Fibroblast of mammary gland (primary cell): ENCODE data around the gene PLEKHG5.
"Not testable (repeated sequence)": the region's sequence is repeated elsewhere in the genome, so short reads cannot be mapped to it uniquely, and the experiment has no call there.

Source experiments
- DNase-seq: peaks from one replicate; pipeline ENCODE4 v3.0.0-alpha.2; 2010; ENCODE audit warnings: low read depth
- H3K4me3 ChIP-seq: 2 replicates; pipeline ENCODE4 v1.5.1; 2011; ENCODE audit warnings: low read depth, mild to moderate bottlenecking, low read length, moderate library complexity; ENCODE audit not compliant: control insufficient read depth
- CTCF ChIP-seq: conservative IDR thresholded peaks from 2 replicates; pipeline ENCODE4 v1.5.1; 2011; ENCODE audit warnings: low read depth, low read length, inconsistent platforms; ENCODE audit not compliant: control insufficient read depth, insufficient read depth

PLEKHG5 gene

GRCh38 chr1:6456800-6457466 is 34.5 kb downstream of the PLEKHG5 start:
- TF ChIP-seq CTCF = no peak
- no peak overlapping the region for H3K4me3 ChIP-seq
- DNase-seq = no peak

DNA sequence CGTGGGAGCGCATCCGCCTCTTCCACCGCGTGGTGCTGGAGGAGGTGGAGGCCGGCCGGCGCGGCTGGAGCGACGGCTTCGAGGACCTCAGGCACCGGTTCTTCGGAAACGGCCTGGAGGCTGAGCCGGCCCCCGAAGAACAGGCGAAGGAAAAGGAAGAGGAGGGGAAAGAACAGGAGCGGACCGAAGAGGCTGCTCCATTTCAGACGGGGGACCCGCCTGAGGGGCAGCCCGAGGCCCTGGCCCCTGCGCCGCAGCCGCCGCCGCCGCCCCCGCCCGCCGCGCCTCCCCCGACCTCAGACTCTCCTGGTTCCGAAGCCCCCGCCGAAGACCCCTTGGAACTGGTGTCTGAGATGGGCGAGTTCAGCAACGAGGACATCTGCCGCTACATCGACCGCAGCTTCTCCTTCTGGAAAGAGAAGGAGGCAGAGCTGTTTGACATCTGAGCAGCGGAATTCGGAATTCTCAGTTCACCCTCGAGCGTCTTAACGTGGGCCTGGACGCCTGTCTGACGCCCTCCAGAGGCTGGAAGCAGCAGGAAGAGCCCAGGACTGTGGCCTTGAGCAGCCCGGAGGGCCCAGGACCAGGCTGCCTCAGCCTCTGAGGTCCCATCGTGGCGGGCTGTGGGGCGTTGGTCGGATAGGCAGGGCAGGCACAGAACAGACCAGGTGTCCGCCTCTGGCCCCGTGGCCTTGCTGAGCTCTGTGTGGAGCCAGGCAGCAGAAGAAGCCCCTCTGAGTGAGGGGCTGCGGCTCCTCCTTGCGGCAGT is 35.5 kb downstream of the PLEKHG5 start:
- not testable (repeated sequence) for H3K4me3 ChIP-seq

DNA sequence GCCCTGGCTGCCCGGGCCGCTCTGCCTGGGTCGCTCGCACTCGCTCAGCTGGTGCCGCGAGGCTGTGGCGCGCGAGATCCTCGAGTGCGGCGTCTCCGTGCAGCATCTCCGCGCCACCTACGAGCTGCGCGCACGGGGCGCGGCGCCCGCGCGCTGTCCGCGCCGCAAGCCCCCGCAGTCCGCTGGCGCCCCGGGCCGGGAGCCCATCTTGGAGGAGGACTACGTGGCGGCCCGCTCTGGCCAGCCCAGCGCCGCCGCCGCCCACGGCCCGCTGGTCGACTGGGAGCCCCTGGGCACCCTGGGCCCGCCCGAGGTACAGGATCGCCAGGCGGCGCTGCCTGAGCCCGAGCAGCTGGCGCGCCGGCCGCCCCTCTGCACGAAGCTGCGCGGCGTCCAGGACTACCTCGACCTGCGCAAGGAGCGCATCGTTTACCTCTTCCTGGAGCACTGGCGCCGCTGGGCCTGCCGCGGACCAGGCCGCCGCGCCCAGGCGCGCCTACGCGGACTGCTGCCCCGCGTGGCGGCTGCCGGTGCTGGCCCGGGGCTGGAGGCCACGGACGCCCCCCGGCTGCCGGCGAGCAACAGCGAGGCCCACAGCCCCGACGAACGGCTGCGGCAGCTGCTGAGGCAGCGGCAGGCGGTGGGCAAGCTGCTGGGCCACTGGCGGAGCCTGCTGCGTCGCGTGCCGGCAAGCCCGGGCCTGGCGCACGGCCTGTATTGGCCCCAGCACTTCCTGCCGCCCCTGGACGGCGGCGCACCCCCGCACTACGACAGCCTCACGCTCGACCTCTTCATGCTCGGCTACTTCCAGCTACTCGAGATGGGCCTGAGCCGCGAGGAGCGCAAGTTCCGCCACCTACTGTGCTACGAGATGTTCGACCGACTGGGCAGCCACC is 36.4 kb downstream of the PLEKHG5 start:
- no peak overlapping the region for H3K4me3 ChIP-seq
- no peak for DNase-seq
- TF ChIP-seq CTCF = no peak

More for the DNA sequence above, 35.5 kb downstream of the PLEKHG5 start:
- not testable (repeated sequence) for DNase-seq

- not testable (repeated sequence) for H3K4me3 ChIP-seq, DNase-seq
Measured at GRCh38 chr1:6453895-6454855, 37.3 kb downstream of the PLEKHG5 start.

DNA sequence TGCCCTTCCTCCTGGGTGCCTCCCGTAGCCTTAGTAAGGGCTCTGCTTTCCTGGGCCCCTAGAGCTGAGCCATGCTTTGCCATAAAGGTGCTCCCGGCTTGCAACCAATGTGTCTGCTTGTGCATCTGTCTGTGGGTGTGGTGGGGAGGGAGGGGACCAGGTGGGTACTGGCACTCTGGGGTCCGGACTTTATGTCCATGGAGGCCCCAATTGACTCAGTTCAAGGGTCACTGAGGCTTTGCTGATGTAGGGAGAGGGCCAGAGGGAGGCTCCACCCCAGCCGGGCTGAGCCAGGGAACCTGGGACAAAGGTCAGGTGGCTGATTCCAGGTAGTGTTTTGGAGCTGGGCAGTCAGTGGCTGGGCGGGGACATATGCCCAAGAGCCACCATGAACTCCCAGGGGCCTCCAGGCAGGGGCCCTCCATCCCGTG is 40.5 kb downstream of the PLEKHG5 start:
- TF ChIP-seq CTCF = no peak
- H3K4me3 ChIP-seq = no peak overlapping the region
- DNase-seq = no peak

DNA sequence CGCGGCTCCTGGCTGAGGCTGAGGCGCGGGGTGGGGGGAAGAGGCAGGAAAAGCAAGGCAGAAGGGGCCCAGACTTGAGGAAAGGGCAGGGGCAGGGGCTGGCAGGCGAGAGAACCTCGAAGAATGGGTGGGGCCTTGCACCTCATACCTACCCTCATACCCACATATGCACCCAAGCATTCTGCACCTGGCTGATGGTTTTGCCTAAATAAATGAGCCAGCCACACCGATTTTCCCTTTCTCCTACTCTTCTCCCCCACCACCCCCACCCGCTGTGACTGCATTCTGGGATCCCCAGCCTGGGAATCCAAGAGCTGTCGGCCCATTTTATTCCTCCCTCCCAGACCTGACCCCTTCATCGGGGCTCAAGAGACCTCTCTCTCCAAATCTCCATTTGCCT is 41.0 kb downstream of the PLEKHG5 start:
- DNase-seq = not testable (repeated sequence)

GRCh38 chr1:6450005-6450450 is 41.4 kb downstream of the PLEKHG5 start:
- DNase-seq = no peak
- no peak for TF ChIP-seq CTCF
- H3K4me3 ChIP-seq = no peak overlapping the region

More for the DNA sequence above, 41.0 kb downstream of the PLEKHG5 start:
- not testable (repeated sequence) for H3K4me3 ChIP-seq
